Eye (tissue), 1 donor: Measurements from ENCODE around the gene EID2.

Source experiments
- DNase-seq: peaks from one replicate; pipeline ENCODE4 v3.0.0-alpha.2; 2015

The EID2 gene

DNA sequence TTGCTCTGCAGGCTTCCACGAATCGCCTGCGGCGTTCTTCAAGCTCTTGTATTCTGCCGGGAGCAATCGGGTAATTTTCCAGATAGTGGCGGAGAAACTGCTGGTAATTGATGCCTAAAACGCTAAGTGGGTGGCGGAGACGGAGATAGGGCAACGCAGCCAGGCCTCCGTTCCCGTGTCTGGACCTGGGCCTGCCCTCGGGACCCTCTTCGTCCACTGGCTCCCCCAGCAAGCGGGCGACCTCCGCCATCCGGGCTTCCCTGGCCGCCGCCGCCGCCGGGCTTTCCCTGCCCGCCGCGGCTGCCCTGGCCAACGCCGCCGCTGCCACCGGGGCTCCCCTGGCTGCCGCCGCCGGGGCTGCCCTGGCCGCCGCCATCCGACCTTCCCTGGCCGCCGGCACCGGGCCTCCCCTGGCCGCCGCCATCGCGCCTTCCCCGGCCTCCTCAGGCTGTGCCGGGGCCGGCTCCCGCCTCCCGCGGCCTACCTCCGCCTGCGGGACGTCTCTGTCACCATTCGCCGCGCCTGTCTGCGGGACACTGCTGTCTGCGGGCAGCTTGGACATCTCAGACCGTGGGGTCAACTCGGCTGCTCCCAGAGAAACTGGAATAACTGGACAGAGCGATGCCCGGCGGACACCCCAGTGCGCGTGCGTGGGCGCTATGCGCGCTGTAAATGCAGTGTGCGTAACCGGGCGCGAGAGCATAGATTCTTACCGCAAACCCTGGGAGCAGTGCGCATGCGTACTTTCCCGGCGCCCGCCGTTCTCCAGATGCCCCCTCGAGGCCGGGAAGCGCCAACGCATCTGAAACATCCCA, at the start of gene EID2:
TSS of gene EID2 (minus strand) at position 644 of the 815 bp plus-strand sequence. CDS start at position 562, 82 bp downstream.
- DNase-seq: peak; percentile 97

DNA sequence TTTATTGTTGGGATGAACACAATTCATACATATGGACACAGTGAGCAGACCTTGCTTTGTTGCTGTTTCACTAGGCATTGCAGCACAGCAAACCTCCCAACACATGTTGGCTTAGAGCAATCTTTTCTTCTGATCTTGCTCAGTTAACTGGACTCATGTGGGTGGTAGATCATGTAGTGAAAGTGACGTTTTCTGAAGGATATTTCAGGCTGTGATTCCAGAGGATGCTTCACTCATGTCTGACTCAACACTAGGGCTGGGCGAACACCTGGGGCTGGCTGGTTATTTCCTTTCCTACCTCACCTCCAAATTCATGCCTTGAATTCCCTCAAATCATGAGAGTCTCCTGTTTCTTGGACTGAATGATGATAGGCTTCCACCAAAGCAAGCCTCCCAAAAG, 48.1 kb upstream of the EID2 start:
- DNase-seq: no peak

DNA sequence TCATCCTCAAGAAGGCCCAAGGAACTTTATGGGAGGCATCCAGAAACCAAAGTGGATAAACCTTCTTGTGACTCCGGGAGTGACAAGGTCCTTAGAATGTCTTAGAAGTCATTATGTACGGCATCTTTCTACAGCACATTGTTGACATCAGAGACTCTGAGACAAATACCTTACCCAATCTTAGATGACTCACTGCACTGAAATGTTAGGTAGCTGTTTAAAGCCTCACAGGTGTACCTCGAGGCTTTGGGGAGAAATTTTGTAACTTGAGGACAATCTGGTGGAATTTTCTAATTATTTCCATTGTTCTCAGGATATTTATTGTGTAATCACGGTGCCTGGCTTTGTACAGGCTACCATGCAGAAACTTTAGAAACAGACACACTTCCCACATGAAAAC, 47.5 kb upstream of the EID2 start:
- DNase-seq: no peak

GRCh38 chr19:39582891-39583625, 43.1 kb upstream of the EID2 start:
- DNase-seq: no peak

- DNase-seq: no peak
These were observed 42.5 kb upstream of the EID2 start for GRCh38 chr19:39582442-39582841.

DNA sequence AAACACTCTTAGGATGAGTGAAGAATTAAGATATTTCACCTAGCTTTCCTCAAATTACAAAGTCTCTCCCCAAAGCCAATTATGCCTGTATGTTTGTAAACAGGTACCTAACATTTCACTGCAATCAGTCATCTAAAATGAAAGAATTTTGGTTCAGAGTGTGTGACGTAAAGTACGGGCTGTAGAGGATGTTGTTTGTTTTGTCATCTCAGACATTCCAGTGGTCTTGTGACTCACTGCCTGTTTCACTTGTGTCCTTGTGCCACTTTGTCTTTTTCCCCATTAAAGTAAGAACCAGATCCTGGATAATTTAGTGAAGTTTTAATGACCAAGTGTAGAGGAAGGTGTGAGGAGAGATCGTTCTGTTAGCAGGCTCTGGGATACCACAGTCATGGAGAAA, 28.6 kb upstream of the EID2 start:
- no peak for DNase-seq

- no peak for DNase-seq
These were observed 26.1 kb upstream of the EID2 start for GRCh38 chr19:39566064-39566463.

GRCh38 chr19:39563408-39563807, 23.4 kb upstream of the EID2 start:
- DNase-seq: no peak

GRCh38 chr19:39558624-39559117, 18.7 kb upstream of the EID2 start:
- DNase-seq: no peak

DNA sequence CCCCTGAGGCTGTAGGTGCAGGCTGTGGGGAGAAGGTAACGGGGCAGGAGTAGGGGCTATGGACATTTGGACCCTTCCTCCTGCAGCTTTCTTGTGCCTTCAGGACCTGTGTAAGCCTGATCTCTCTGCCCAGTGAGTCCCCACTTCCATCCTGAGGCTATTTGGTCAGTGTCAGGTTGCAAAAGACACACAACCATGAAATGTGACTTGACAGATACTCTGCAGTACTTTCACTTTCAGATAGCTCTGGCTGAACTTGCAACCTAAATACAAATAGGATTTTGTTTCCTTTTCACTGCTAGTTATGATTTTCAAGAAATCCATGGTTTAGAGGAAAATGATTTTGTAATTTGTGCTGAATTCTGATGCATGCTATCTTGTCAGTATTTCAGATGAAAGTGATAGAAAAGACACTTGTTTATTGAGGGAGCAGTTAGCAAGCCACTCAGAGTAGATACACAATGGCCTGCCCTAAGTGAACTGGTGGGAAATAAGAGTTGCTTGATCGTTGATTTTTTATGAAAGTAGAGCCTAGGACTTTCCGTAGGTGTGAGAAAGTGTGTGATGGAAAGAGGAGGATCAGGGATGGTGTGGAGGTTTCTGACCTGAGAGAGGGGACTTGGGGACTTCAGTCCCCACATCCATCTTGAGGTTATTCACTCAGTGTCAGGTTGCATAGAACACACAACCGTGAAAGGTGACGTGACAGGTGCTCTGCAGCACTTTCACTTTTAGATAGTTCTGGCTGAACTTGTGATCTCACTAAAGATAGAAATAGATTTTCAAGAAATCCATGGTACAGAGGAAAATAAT, 18.1 kb upstream of the EID2 start:
- DNase-seq: peak; percentile 64

DNA sequence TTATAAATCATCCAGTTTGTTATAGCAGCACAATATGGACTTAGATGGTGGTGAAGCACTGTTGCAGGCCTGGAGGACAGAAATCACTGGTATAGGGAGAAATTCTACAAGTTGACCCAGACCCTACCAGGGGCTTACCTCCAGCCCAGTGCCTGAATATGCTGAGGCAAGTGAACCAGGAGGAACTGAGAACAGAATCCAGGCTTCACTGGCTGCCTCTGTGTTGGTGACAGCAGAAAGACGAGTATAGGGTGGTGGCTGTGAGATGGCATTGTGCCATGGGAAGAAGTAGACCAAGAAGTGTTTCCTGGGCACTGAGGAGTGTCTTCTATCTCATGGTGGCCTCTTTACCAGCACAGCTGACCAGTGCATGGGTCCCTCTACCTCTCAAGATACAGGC, 15.9 kb upstream of the EID2 start:
- no peak for DNase-seq

DNA sequence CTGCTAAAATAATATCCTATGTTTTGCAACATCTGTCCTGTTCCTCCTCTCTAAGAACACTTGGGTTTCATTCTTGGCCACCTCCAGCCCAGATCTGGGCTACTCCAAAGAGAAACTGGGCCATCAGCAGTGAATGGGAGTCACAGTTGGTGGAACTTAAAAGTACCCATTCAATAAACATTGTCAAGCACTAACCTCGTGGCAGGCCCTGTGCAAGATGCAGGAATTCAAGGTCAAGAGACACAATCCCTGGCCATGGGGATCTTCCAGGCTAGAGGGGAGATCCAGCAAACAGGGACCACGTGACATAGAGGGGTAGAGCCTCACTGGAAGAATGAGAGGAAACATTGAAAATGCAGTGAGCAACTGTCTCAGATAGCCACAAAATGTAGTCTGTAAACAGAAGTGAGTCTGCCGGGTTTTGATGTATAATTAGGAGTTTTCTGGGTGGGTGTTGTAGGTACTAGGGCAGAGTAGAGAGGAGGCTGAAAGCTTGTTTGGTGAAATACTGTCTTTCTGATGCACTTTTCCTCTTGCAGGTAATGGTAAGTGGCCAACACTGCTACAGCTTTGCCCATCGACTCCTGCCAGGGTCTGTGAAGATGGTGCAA, 14.8 kb upstream of the EID2 start:
- DNase-seq: no peak

- no peak for DNase-seq
These were observed 13.2 kb upstream of the EID2 start for GRCh38 chr19:39553082-39553652.

DNA sequence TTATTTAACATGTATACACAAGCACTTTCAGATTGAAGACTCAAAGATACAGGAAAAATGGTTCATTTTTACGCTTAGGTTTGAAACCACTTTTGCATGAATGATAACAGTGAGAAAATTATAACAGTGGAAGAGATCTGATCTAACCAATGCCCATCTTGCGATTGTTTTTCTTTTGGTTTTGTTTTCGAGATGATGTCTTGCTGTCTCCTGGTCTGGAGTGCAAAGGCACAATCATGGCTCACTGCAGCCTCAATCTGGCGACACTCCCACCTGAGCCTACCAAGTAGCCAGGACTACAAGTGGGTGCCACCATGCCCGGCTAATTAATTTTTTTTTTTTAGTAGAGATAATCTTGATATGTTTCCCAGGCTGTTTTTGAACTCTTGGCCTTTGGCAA, 10.2 kb upstream of the EID2 start:
- no peak for DNase-seq

- no peak for DNase-seq
These were observed 6.6 kb upstream of the EID2 start for GRCh38 chr19:39546599-39546998.

GRCh38 chr19:39544911-39545310, 5.0 kb upstream of the EID2 start:
- no peak for DNase-seq

GRCh38 chr19:39544226-39544903, 4.4 kb upstream of the EID2 start:
- DNase-seq: no peak

DNA sequence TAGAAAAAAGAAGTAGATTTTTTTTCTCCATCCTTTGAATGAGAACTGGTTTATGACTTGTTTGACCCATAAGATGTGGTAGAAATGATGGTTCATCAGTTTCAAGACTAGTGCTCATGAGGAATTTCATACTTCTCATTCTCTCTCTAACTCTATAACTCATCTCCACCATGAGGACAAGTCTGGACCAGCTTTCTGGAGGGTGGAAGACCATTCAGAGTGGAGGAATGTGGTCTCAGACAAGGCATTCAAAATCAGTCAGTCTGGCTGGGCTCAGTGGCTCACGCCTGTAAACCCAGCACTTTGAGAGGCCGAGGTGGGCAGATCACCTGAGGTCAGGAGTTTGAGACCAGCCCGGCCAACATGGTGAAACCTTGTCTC, 3.5 kb upstream of the EID2 start:
- DNase-seq: no peak

GRCh38 chr19:39542206-39542605, 2.2 kb upstream of the EID2 start:
- DNase-seq: peak; percentile 67

DNA sequence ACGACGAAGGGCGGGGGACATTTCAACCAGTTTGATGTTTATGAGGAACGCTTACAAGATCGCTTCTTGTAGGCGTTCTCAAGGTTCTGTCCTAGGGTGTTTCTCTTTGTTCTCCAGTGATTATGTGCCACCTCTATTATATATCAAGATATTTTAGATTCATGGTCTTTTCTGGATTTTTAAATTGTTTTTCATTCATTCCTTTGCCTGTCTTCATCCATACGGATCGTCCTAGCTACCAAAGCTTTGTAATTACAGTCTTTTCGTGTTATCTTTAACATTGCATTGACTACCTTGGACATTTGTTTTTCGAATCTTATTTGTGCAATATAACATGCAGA, 342 bp upstream of the EID2 start:
- DNase-seq: no peak

DNA sequence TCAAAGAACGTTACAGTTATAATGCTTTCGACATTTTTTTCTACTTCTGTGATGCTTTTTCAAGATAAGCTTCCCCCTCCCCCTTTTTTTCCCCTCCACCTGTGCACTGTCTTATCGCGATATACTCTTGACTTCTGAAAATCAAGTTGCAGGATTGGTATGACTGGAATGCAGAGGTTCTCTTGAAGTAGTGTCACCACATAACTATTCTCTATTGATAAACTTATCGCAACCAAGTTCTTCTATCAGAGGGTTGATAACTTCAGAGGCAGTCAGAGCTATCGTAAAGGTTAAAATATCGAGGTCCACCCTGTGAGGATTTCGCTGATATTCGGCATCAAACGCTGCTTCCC, 820 bp downstream of the EID2 start:
- DNase-seq: no peak

- no peak for DNase-seq
These were observed 6.2 kb downstream of the EID2 start for GRCh38 chr19:39533791-39534190.
